ENCODE data around the gene MAST3.

DNA sequence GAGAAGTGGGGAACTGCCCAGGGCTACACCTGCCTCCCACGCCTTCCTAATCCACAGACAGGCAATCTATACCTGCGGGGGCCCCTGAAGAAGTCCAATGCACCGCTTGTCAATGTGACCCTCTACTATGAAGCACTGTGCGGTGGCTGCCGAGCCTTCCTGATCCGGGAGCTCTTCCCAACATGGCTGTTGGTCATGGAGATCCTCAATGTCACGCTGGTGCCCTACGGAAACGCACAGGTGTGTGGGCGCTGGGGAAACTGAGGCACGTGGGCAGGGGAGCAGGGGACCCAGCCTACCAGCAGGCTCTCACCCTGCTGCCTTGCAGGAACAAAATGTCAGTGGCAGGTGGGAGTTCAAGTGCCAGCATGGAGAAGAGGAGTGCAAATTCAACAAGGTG is 77.4 kb downstream of the MAST3 start:
- TF ChIP-seq, protein P1, sequence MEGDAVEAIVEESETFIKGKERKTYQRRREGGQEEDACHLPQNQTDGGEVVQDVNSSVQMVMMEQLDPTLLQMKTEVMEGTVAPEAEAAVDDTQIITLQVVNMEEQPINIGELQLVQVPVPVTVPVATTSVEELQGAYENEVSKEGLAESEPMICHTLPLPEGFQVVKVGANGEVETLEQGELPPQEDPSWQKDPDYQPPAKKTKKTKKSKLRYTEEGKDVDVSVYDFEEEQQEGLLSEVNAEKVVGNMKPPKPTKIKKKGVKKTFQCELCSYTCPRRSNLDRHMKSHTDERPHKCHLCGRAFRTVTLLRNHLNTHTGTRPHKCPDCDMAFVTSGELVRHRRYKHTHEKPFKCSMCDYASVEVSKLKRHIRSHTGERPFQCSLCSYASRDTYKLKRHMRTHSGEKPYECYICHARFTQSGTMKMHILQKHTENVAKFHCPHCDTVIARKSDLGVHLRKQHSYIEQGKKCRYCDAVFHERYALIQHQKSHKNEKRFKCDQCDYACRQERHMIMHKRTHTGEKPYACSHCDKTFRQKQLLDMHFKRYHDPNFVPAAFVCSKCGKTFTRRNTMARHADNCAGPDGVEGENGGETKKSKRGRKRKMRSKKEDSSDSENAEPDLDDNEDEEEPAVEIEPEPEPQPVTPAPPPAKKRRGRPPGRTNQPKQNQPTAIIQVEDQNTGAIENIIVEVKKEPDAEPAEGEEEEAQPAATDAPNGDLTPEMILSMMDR (IDR thresholded peaks at IDR 0.05): no peak
- no peak for TF ChIP-seq POLR2A (IDR thresholded peaks at IDR 0.05)
